Measurements from ENCODE around the gene ACADVL. TPM values are rescaled to one million over a fixed set of nuclear protein-coding genes. Genes with fewer than 3 reads are reported as not detected.

Gene ACADVL
- total RNA-seq, 1 donor from 2014 or later = 281 TPM

DNA sequence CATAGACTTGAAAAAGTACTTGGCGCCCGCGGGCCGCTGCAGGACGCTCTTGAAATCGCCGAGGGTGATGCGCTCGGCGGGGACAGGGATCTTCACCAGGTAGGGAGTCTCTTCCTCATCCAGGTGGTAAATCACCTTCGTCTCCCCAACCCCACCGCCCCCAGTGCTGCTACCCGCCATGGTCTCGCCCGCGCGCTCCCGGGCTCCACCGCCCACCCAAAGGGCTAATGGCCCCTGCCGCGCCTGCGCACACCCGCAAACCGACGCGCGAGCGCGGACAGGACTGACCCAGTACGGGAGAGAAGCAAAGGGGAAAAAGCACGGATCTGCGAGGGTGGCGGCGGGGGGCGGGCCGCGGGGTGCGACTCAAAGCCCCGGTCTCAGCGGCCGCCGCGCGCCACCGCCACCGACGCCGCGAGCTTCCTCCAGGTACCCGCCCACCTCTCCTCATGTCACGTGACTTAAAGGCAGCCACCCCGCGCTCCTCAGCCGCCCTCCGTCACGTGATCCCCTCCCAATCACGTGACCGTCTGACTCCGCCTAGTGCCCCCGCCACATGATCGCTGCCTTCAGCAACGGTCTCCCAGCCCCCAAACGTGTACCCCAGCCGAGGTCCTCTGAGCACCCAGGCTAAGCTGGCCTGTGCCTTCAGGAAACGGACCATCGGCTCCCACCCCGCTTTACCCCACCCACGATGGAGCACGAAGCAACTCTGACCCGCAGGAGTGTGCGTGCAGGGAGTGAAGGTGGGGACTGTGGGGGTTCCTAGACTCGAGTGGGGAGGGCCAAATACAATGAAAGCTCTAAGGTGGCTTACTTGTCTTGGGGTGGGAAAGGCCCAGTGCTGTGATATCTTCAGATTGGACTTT is 14.6 kb downstream of the ACADVL start, which contains the start of gene DVL2:
TSS of gene DVL2 (minus strand) at position 435 of the 869 bp plus-strand sequence. CDS start at position 180, 255 bp downstream.
- no peak for TF ChIP-seq CTCF (IDR thresholded peaks at IDR 0.05; ENCODE audit: unreplicated experiment)
- Mint-ChIP-seq H3K9me3 (ENCODE audit: unreplicated experiment) (no peaks in the 10 kb centered on the region), H3K4me3 (ENCODE audit: unreplicated experiment) (peak within 1 kb of the TSS; percentile 99), H3K27me3 (ENCODE audit: unreplicated experiment) (peaks cover 27% of the 10 kb centered on the region), H3K27ac (ENCODE audit: unreplicated experiment) (peak within 1 kb of the TSS; percentile 86), H3K36me3 (ENCODE audit: low read depth, unreplicated experiment) (peaks cover 45% of the 10 kb centered on the region), H3K4me1 (ENCODE audit: unreplicated experiment) (peaks cover 28% of the 10 kb centered on the region)
- peak; percentile 89 for DNase-seq (ENCODE audit: low spot score)

GRCh38 chr17:7235693-7236665 is 16.2 kb downstream of the ACADVL start:
- H3K4me1 Mint-ChIP-seq (ENCODE audit: unreplicated experiment) = peaks cover 38% of the 10 kb centered on the region
- DNase-seq (ENCODE audit: low spot score) = no peak
- no peak overlapping the region for H3K27ac Mint-ChIP-seq (ENCODE audit: unreplicated experiment)
- H3K36me3 Mint-ChIP-seq (ENCODE audit: low read depth, unreplicated experiment) = peaks cover 46% of the 10 kb centered on the region
- TF ChIP-seq CTCF (IDR thresholded peaks at IDR 0.05; ENCODE audit: unreplicated experiment) = no peak
- no peaks in the 10 kb centered on the region for H3K9me3 Mint-ChIP-seq (ENCODE audit: unreplicated experiment)
- peak overlapping the region; percentile 99 for H3K4me3 Mint-ChIP-seq (ENCODE audit: unreplicated experiment)
- H3K27me3 Mint-ChIP-seq (ENCODE audit: unreplicated experiment) = peaks cover 28% of the 10 kb centered on the region

GRCh38 chr17:7236808-7237207 is 17.1 kb downstream of the ACADVL start:
- peaks cover 46% of the 10 kb centered on the region for H3K4me1 Mint-ChIP-seq (ENCODE audit: unreplicated experiment)
- no peak for DNase-seq (ENCODE audit: low spot score)
- H3K27ac Mint-ChIP-seq (ENCODE audit: unreplicated experiment) = peak overlapping the region; percentile 76
- H3K4me3 Mint-ChIP-seq (ENCODE audit: unreplicated experiment) = peak overlapping the region; percentile 99
- H3K36me3 Mint-ChIP-seq (ENCODE audit: low read depth, unreplicated experiment) = peaks cover 54% of the 10 kb centered on the region
- H3K27me3 Mint-ChIP-seq (ENCODE audit: unreplicated experiment) = peaks cover 36% of the 10 kb centered on the region
- TF ChIP-seq CTCF (IDR thresholded peaks at IDR 0.05; ENCODE audit: unreplicated experiment) = no peak
- H3K9me3 Mint-ChIP-seq (ENCODE audit: unreplicated experiment) = no peaks in the 10 kb centered on the region

GRCh38 chr17:7237266-7237760 is 17.6 kb downstream of the ACADVL start:
- no peak for TF ChIP-seq CTCF (IDR thresholded peaks at IDR 0.05; ENCODE audit: unreplicated experiment)
- Mint-ChIP-seq H3K36me3 (ENCODE audit: low read depth, unreplicated experiment) (peaks cover 51% of the 10 kb centered on the region), H3K27me3 (ENCODE audit: unreplicated experiment) (peaks cover 40% of the 10 kb centered on the region), H3K27ac (ENCODE audit: unreplicated experiment) (peak overlapping the region; percentile 76), H3K4me1 (ENCODE audit: unreplicated experiment) (peaks cover 45% of the 10 kb centered on the region), H3K9me3 (ENCODE audit: unreplicated experiment) (no peaks in the 10 kb centered on the region), H3K4me3 (ENCODE audit: unreplicated experiment) (peak overlapping the region; percentile 99)
- DNase-seq (ENCODE audit: low spot score) = no peak

Data from endothelial cell (in vitro differentiated cells).